H9 (cell line): ENCODE measurements around the gene PLCH1. TPM values are rescaled to one million over a fixed set of nuclear protein-coding genes. Genes with fewer than 3 reads are reported as not detected.

Experiments
- DNase-seq: peaks from one replicate; pipeline ENCODE4 v3.0.0-alpha.2; 2017
- H2AFZ ChIP-seq: one replicate; pipeline ENCODE4 v1.6.1; 2013; ENCODE audit warnings: mild to moderate bottlenecking, low read length, control low read depth, moderate library complexity
- H2AK5ac ChIP-seq: 2 replicates; pipeline ENCODE4 v1.6.1; 2013; ENCODE audit warnings: low read length, control low read depth, mixed read lengths; ENCODE audit not compliant: insufficient read length
- H2BK120ac ChIP-seq: one replicate; pipeline ENCODE4 v1.6.1; 2013; ENCODE audit warnings: low read depth, mild to moderate bottlenecking, low read length, control low read depth, inconsistent platforms; ENCODE audit not compliant: poor library complexity, severe bottlenecking
- H2BK12ac ChIP-seq: 2 replicates; pipeline ENCODE4 v1.6.1; 2013; ENCODE audit warnings: low read length, control low read depth, mixed read lengths, low read depth; ENCODE audit not compliant: insufficient read length
- H2BK15ac ChIP-seq: 2 replicates; pipeline ENCODE4 v1.6.1; 2013; ENCODE audit warnings: low read depth, low read length, control low read depth
- H2BK20ac ChIP-seq: one replicate; pipeline ENCODE4 v1.6.1; 2013; ENCODE audit warnings: low read depth, mild to moderate bottlenecking, low read length, control low read depth, inconsistent platforms; ENCODE audit not compliant: poor library complexity, severe bottlenecking
- H2BK5ac ChIP-seq: 2 replicates; pipeline ENCODE4 v1.6.1; 2013; ENCODE audit warnings: low read length, control low read depth, mixed read lengths; ENCODE audit not compliant: insufficient read length
- H3K14ac ChIP-seq: 2 replicates; pipeline ENCODE4 v1.6.1; 2013; ENCODE audit warnings: low read length, control low read depth; ENCODE audit not compliant: insufficient read depth
- H3K18ac ChIP-seq: 2 replicates; pipeline ENCODE4 v1.6.1; 2013; ENCODE audit warnings: low read depth, mild to moderate bottlenecking, mixed read lengths, low read length, control low read depth; ENCODE audit not compliant: insufficient read length
- H3K23ac ChIP-seq: 2 replicates; pipeline ENCODE4 v1.6.1; 2013; ENCODE audit warnings: low read length, control low read depth, mixed read lengths, low read depth; ENCODE audit not compliant: insufficient read length
- H3K23me2 ChIP-seq: 2 replicates; pipeline ENCODE4 v1.6.1; 2013; ENCODE audit warnings: low read depth, mild to moderate bottlenecking, mixed read lengths, low read length, control low read depth; ENCODE audit not compliant: insufficient read length, poor library complexity, severe bottlenecking
- H3K27ac ChIP-seq: 2 replicates; pipeline ENCODE4 v1.5.1; 2013; ENCODE audit warnings: low read length, control low read depth, mixed read lengths, low read depth; ENCODE audit not compliant: insufficient read length
- H3K27me3 ChIP-seq: 2 replicates; pipeline ENCODE4 v1.6.1; 2013; ENCODE audit warnings: low read length, control low read depth, inconsistent platforms; ENCODE audit not compliant: insufficient read depth
- H3K4ac ChIP-seq: 2 replicates; pipeline ENCODE4 v1.6.1; 2013; ENCODE audit warnings: low read depth, mild to moderate bottlenecking, control low read depth, inconsistent platforms, low read length, moderate library complexity
- H3K4me1 ChIP-seq: 2 replicates; pipeline ENCODE4 v1.6.1; 2013; ENCODE audit warnings: low read length, control low read depth, inconsistent platforms; ENCODE audit not compliant: insufficient read depth
- H3K4me2 ChIP-seq: 2 replicates; pipeline ENCODE4 v1.6.1; 2013; ENCODE audit warnings: low read length, control low read depth, mixed read lengths; ENCODE audit not compliant: insufficient read length, insufficient read depth
- H3K56ac ChIP-seq: 2 replicates; pipeline ENCODE4 v1.6.1; 2013; ENCODE audit warnings: low read depth, mild to moderate bottlenecking, mixed read lengths, low read length, control low read depth; ENCODE audit not compliant: insufficient read length
- H3K79me1 ChIP-seq: 2 replicates; pipeline ENCODE4 v1.6.1; 2013; ENCODE audit warnings: low read depth, mild to moderate bottlenecking, moderate library complexity, low read length, control low read depth, inconsistent platforms; ENCODE audit not compliant: insufficient read depth, poor library complexity, severe bottlenecking
- H3K79me2 ChIP-seq: 2 replicates; pipeline ENCODE4 v1.6.1; 2013; ENCODE audit warnings: low read length, control low read depth, inconsistent platforms; ENCODE audit not compliant: insufficient read depth
- H3K9ac ChIP-seq: 2 replicates; pipeline ENCODE4 v1.6.1; 2013; ENCODE audit warnings: low read length, control low read depth, mixed read lengths; ENCODE audit not compliant: insufficient read length; ENCODE audit errors: extremely low read depth
- H3K9me3 ChIP-seq: one replicate; pipeline ENCODE4 v1.6.1; 2013; ENCODE audit warnings: low read depth, low read length, inconsistent platforms; ENCODE audit not compliant: control insufficient read depth
- H3T11ph ChIP-seq: one replicate; pipeline ENCODE4 v1.6.1; 2013; ENCODE audit warnings: mild to moderate bottlenecking, low read length, control low read depth, inconsistent platforms
- H4K20me1 ChIP-seq: one replicate; pipeline ENCODE4 v1.6.1; 2013; ENCODE audit not compliant: control insufficient read depth, insufficient read length, insufficient read depth
- H4K5ac ChIP-seq: 2 replicates; pipeline ENCODE4 v1.6.1; 2013; ENCODE audit warnings: low read depth, mild to moderate bottlenecking, mixed read lengths, low read length, control low read depth; ENCODE audit not compliant: insufficient read length
- H4K8ac ChIP-seq: replicated peaks from 2 replicates; pipeline ENCODE4 v1.6.1; 2013; ENCODE audit warnings: low read length, control low read depth, mixed read lengths, low read depth; ENCODE audit not compliant: insufficient read length
- H4K91ac ChIP-seq: 2 replicates; pipeline ENCODE4 v1.6.1; 2013; ENCODE audit warnings: low read depth, mild to moderate bottlenecking, moderate library complexity, mixed read lengths, low read length, control low read depth; ENCODE audit not compliant: insufficient read length
- H3K27ac Mint-ChIP-seq, 3 experiments: 2 replicates in 2 of 3; 3 replicates in 1 of 3; pipeline ENCODE4 v1.8.0; 2020 to 2021; ENCODE audit warnings: mixed read lengths in 3 of 3, mild to moderate bottlenecking in 1 of 3, moderate library complexity in 1 of 3
- H3K27me3 Mint-ChIP-seq: 2 replicates; pipeline ENCODE4 v1.8.0; 2021; ENCODE audit warnings: low read depth, mild to moderate bottlenecking, moderate library complexity, mixed read lengths
- H3K36me3 Mint-ChIP-seq, 3 experiments: 2 replicates in 2 of 3; 3 replicates in 1 of 3; pipeline ENCODE4 v1.8.0; 2020 to 2021; ENCODE audit warnings: low read depth in 3 of 3, mixed read lengths in 3 of 3; ENCODE audit not compliant: insufficient read depth in 1 of 3
- H3K4me1 Mint-ChIP-seq, 2 experiments: 2 replicates each; pipeline ENCODE4 v1.8.0; 2020; ENCODE audit warnings: mixed read lengths in 2 of 2
- H3K4me3 Mint-ChIP-seq, 2 experiments: 2 replicates in 1 of 2; 3 replicates in 1 of 2; pipeline ENCODE4 v1.8.0; 2020 to 2021; ENCODE audit warnings: mild to moderate bottlenecking in 2 of 2, mixed read lengths in 2 of 2, moderate library complexity in 1 of 2
- H3K9me3 Mint-ChIP-seq, 2 experiments: 2 replicates in 1 of 2; 3 replicates in 1 of 2; pipeline ENCODE4 v1.8.0; 2020; ENCODE audit warnings: mild to moderate bottlenecking in 2 of 2, mixed read lengths in 2 of 2, moderate library complexity in 1 of 2
- WGBS: extraction: QIAGEN DNeasy Blood & Tissue Kit; methylation state at CpG from one replicate; pipeline ENCODE4 v1.1.7; 2013; ENCODE audit warnings: missing lambda C conversion rate, low lambda C conversion rate, mixed read lengths; ENCODE audit not compliant: insufficient read length; ENCODE audit errors: extremely low coverage; 5-methylcytosine and 5-hydroxymethylcytosine counted together
- total RNA-seq: library from RNA; stranded (reverse); gene quantifications from 2 replicates; pipeline ENCODE4 v1.2.1, GENCODE V29; 2021
- TF ChIP-seq, protein P1 (sequence below): fragments of 200-600 bp; sonication (generic); conservative IDR thresholded peaks from 3 replicates; pipeline ENCODE4 v1.8.0; 2021; ENCODE audit warnings: antibody characterized with exemption, mild to moderate bottlenecking

Gene PLCH1
- total RNA-seq, 1 experiment from 2014 or later: 19.0 TPM

GRCh38 chr3:155739154-155739553 is 5.7 kb downstream of the PLCH1 start:
- Histone ChIP-seq H3T11ph (no peak overlapping the region), H4K20me1 (no peaks in the 10 kb centered on the region), H3K9me3 (no peaks in the 10 kb centered on the region), H2BK20ac (no peak overlapping the region), H2AK5ac (no peak overlapping the region), H3K14ac (no peak overlapping the region), H3K23me2 (peaks cover 4% of the 10 kb centered on the region), H4K91ac (no peak overlapping the region), H3K79me2 (no peaks in the 10 kb centered on the region), H3K4me2 (no peak overlapping the region), H2BK12ac (no peak overlapping the region), H3K23ac (no peak overlapping the region), H3K18ac (no peak overlapping the region), H3K4me1 (no peaks in the 10 kb centered on the region), H3K27ac (no peak overlapping the region), H3K79me1 (no peaks in the 10 kb centered on the region), H3K56ac (no peak overlapping the region), H2BK15ac (no peak overlapping the region), H4K8ac (no peak overlapping the region), H2BK120ac (no peak overlapping the region), H3K4ac (no peak overlapping the region), H3K9ac (no peak overlapping the region), H3K27me3 (no peaks in the 10 kb centered on the region), H2BK5ac (no peak overlapping the region), H4K5ac (no peak overlapping the region), H2AFZ (no peak overlapping the region)
- TF ChIP-seq, protein P1, sequence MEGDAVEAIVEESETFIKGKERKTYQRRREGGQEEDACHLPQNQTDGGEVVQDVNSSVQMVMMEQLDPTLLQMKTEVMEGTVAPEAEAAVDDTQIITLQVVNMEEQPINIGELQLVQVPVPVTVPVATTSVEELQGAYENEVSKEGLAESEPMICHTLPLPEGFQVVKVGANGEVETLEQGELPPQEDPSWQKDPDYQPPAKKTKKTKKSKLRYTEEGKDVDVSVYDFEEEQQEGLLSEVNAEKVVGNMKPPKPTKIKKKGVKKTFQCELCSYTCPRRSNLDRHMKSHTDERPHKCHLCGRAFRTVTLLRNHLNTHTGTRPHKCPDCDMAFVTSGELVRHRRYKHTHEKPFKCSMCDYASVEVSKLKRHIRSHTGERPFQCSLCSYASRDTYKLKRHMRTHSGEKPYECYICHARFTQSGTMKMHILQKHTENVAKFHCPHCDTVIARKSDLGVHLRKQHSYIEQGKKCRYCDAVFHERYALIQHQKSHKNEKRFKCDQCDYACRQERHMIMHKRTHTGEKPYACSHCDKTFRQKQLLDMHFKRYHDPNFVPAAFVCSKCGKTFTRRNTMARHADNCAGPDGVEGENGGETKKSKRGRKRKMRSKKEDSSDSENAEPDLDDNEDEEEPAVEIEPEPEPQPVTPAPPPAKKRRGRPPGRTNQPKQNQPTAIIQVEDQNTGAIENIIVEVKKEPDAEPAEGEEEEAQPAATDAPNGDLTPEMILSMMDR: peak; percentile 41; the same call in 2 of the 3 replicates
- Mint-ChIP-seq H3K27ac (peak overlapping the region in 1 of 3 experiments; percentile 10; a peak in 1 of 7 replicates), H3K36me3 (peaks cover 3 to 5% (median 4%) of the 10 kb centered on the region in 3 experiments; a peak in 5 of 7 replicates), H3K4me3 (no peak overlapping the region), H3K4me1 (peaks cover 30 to 37% of the 10 kb centered on the region in 2 experiments), H3K27me3 (no peaks in the 10 kb centered on the region), H3K9me3 (no peaks in the 10 kb centered on the region; a peak in 1 of 5 replicates)
- WGBS: no CpG with 5 or more reads among the region's 5 CpGs
- DNase-seq: no peak
